ENCODE data around the gene SPPL3.

Gene SPPL3

DNA sequence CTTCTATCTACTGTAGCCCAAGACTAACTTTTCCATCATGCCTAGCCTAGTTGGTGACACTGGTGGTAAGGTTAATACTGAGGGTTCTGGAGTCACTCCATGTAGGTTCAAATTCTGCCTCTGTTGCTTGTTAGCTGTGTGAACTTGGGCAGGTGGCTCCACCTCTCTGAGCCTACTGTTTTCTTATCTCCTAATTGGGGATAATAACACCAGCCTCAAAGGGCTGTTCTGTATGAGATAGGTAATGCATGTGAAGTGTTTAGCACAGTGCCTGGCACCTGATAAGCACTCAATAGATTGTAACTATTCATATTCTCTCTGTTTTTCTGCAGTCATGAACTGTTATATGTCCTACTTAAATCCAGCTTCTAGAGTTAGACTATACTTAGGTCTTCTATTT is 17.5 kb upstream of the SPPL3 start:
- in situ Hi-C loops (cut with HindIII; ENCODE audit: low sequenced_read_pairs), result no loop called here

GRCh38 chr12:120920178-120920577 is 16.0 kb upstream of the SPPL3 start:
- no peak overlapping the region for H3K4me3 ChIP-seq (ENCODE audit: low read depth, low read length)
- no peak for TF ChIP-seq CTCF (IDR thresholded peaks at IDR 0.05; ENCODE audit: low read depth, low read length, missing control alignments)
- in situ Hi-C loops (cut with HindIII; ENCODE audit: low sequenced_read_pairs), result no loop called here
- no peak for DNase-seq (ENCODE audit: low read depth)

More for the DNA sequence above, 17.5 kb upstream of the SPPL3 start:
- no peak overlapping the region for H3K4me3 ChIP-seq (ENCODE audit: low read depth, low read length)
- no peak for TF ChIP-seq CTCF (IDR thresholded peaks at IDR 0.05; ENCODE audit: low read depth, low read length, missing control alignments)
- DNase-seq (ENCODE audit: low read depth), result no peak

GRCh38 chr12:120917748-120918147 is 13.6 kb upstream of the SPPL3 start:
- in situ Hi-C loops (cut with HindIII; ENCODE audit: low sequenced_read_pairs), result no loop called here
- DNase-seq (ENCODE audit: low read depth), result no peak
- no peak overlapping the region for H3K4me3 ChIP-seq (ENCODE audit: low read depth, low read length)
- no peak for TF ChIP-seq CTCF (IDR thresholded peaks at IDR 0.05; ENCODE audit: low read depth, low read length, missing control alignments)

DNA sequence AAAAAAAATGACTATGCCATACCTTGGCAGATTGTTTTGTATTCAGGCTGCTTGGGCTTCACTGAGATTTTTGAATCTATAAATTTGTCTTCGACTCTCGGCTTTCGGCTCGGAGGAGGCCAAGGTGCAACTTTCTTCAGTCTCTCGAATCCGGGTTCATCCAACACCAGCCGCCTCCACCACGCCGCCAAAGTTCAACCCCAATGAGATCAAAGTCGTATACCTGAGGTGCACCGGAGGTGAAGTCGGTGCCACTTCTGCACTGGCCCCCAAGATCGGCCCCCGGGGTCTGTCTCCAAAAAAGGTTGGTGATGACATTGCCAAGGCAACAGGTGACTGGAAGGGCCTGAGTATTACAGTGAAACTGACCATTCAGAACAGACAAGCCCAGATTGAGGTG is 12.4 kb upstream of the SPPL3 start:
- no peak for DNase-seq (ENCODE audit: low read depth)
- no peak for TF ChIP-seq CTCF (IDR thresholded peaks at IDR 0.05; ENCODE audit: low read depth, low read length, missing control alignments)
- H3K4me3 ChIP-seq (ENCODE audit: low read depth, low read length), result no peak overlapping the region
- in situ Hi-C loops (cut with HindIII; ENCODE audit: low sequenced_read_pairs), result no loop called here

DNA sequence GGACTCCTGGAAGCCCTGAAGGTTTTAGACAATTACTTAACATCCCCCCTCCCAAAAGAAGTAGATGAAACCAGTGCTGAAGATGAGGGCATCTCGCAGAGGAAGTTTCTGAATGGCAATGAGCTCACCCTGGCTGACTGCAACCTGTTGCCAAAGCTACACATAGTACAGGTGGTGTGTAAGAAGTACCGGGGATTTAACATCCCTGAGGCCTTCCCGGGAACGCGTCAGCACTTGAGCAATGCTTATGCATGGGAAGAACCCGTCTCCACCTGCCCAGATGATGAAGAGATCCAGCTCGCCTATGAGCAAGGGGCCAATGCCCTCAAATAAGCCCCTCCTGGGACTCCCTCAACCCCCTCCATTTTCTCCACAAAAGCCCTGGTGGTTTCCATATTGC is 10.6 kb upstream of the SPPL3 start:
- in situ Hi-C loops (cut with HindIII; ENCODE audit: low sequenced_read_pairs), result no loop called here
- DNase-seq (ENCODE audit: low read depth), result no peak
- TF ChIP-seq CTCF (IDR thresholded peaks at IDR 0.05; ENCODE audit: low read depth, low read length, missing control alignments), result no peak
- no peak overlapping the region for H3K4me3 ChIP-seq (ENCODE audit: low read depth, low read length)

- no peak for DNase-seq (ENCODE audit: low read depth)
- no peak for TF ChIP-seq CTCF (IDR thresholded peaks at IDR 0.05; ENCODE audit: low read depth, low read length, missing control alignments)
- in situ Hi-C loops (cut with HindIII; ENCODE audit: low sequenced_read_pairs), result no loop called here
- H3K4me3 ChIP-seq (ENCODE audit: low read depth, low read length), result no peak overlapping the region
Measured at GRCh38 chr12:120909633-120910298, 5.6 kb upstream of the SPPL3 start.

All from astrocyte of the cerebellum (primary cell).